ENCODE results near the gene TM9SF1.
"Not testable (repeated sequence)": the region's sequence is repeated elsewhere in the genome, so short reads cannot be mapped to it uniquely, and the experiment has no call there.

The TM9SF1 gene

DNA sequence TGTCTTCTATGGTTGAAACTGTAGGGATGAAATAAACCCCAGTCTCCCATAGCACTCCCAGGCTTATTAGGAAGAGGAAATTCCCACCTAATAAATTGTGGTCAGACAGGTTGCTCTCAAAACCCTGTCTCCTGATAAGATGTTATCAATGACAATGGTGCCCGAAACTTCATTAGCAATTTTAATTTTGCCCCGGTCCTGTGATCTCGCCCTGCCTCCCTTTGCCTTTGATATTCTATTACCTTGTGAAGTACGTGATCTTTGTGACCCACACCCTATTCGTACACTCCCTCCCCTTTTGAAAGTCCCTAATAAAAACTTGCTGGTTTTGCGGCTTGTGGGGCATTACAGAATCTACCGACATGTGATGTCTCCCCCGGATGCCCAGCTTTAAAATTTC lies 7.3 kb upstream of the TM9SF1 start:
- not testable (repeated sequence) for H2AK5ac ChIP-seq (ENCODE audit: low read length); H4K8ac ChIP-seq (ENCODE audit: low read depth, low read length); H2BK5ac ChIP-seq (ENCODE audit: low read length); H3K18ac ChIP-seq (ENCODE audit: low read length); H3K56ac ChIP-seq (ENCODE audit: low read length); H2BK120ac ChIP-seq (ENCODE audit: low read depth, low read length); DNase-seq; H3K36me3 ChIP-seq (ENCODE audit: control insufficient read depth, insufficient read depth, low read length); H3K4me3 ChIP-seq (ENCODE audit: low read length); H3K79me1 ChIP-seq (ENCODE audit: low read length); H3K79me2 ChIP-seq (ENCODE audit: control insufficient read depth, insufficient read depth, low read length); H3K4me2 ChIP-seq (ENCODE audit: low read length); H3K23ac ChIP-seq (ENCODE audit: low read length); H3K27ac ChIP-seq (ENCODE audit: low read depth, low read length); H3K4ac ChIP-seq (ENCODE audit: low read depth, low read length); H3K9ac ChIP-seq (ENCODE audit: low read length); H3K4me1 ChIP-seq (ENCODE audit: control insufficient read depth, low read depth, low read length); H2BK15ac ChIP-seq (replicated peaks; ENCODE audit: low read depth); H4K5ac ChIP-seq (ENCODE audit: low read length); H3K27me3 ChIP-seq (ENCODE audit: insufficient read depth, low read length, poor library complexity)
- WGBS (ENCODE audit: extremely low coverage, insufficient coverage, low lambda C conversion rate): no CpG with 5 or more reads among the region's 8 CpGs

DNA sequence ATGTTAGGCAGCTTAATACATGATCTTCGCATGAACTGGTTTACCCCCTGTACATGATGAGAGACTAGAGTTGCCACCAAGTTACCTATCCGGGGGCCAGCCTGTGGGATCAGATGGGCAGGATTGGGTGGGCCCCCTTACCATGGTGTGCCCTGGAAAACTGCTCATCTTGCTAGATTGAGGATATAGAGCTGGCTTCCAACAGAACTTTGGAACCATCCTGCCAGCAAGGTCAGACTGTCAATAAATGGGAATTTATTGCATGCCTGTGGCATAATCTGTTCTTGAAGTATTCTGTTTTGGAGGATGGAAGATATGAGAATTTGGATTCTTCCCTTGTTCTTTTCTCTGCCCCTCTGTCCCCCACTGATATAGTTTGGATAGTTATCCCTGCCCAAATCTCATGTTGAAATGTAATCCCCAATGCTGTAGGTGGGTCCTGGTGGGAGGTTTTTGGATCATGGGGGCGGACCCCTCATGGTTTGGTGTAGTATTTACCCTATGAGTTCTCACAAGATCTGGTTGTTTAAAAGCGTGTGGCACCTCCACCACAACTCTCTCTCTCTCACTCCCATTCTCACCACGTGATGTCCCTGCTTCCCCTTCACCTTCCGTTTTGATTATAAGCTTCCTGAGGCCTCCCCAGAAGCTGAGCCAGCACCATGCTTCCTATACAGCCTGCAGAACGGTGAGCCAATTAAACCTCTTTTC lies 3.7 kb upstream of the TM9SF1 start:
- no peaks in the 10 kb centered on the region for H3K4me1 ChIP-seq (ENCODE audit: control insufficient read depth, low read depth, low read length)
- no peaks in the 10 kb centered on the region for H3K79me2 ChIP-seq (ENCODE audit: control insufficient read depth, insufficient read depth, low read length)
- no peaks in the 10 kb centered on the region for H3K27me3 ChIP-seq (ENCODE audit: insufficient read depth, low read length, poor library complexity)
- H3K79me1 ChIP-seq (ENCODE audit: low read length): no peaks in the 10 kb centered on the region
- H3K27ac ChIP-seq (ENCODE audit: low read depth, low read length): no peak overlapping the region
- no peak overlapping the region for H2BK120ac ChIP-seq (ENCODE audit: low read depth, low read length)
- H2BK5ac ChIP-seq (ENCODE audit: low read length): no peak overlapping the region
- H3K36me3 ChIP-seq (ENCODE audit: control insufficient read depth, insufficient read depth, low read length): no peaks in the 10 kb centered on the region
- no peak overlapping the region for H3K56ac ChIP-seq (ENCODE audit: low read length)
- no peak for DNase-seq
- H3K23ac ChIP-seq (ENCODE audit: low read length): no peak overlapping the region
- no peak overlapping the region for H2BK15ac ChIP-seq (replicated peaks; ENCODE audit: low read depth)
- no peak overlapping the region for H3K4me2 ChIP-seq (ENCODE audit: low read length)
- H3K4ac ChIP-seq (ENCODE audit: low read depth, low read length): no peak overlapping the region
- H3K4me3 ChIP-seq (ENCODE audit: low read length): no peak overlapping the region
- WGBS (ENCODE audit: extremely low coverage, insufficient coverage, low lambda C conversion rate): no CpG with 5 or more reads among the region's 7 CpGs
- H3K9ac ChIP-seq (ENCODE audit: low read length): no peak overlapping the region
- no peak overlapping the region for H4K8ac ChIP-seq (ENCODE audit: low read depth, low read length)
- no peak overlapping the region for H4K5ac ChIP-seq (ENCODE audit: low read length)
- H2AK5ac ChIP-seq (ENCODE audit: low read length): no peak overlapping the region
- no peak overlapping the region for H3K18ac ChIP-seq (ENCODE audit: low read length)

DNA sequence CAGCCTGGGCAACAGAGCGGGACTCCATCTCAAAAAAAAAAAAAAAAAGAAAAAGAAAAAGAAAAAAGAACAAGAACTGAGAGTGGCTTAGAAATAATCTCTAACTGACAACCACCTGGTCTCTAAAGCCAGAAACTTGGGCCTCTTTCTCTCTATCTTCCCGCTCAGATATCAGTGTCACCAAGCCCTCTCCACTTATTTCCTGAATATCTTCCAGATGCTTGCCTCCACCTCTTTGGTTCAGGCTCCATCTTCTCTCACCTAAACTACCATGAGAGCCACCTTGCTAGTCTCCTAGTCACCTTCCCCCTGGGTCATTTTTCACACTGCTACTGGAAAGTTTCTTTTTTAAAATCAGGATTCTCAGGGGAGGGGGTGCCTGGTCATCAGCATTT lies 1.8 kb upstream of the TM9SF1 start:
- no peak overlapping the region for H3K27ac ChIP-seq (ENCODE audit: low read depth, low read length)
- H3K56ac ChIP-seq (ENCODE audit: low read length): peak overlapping the region; percentile 49
- H4K5ac ChIP-seq (ENCODE audit: low read length): no peak overlapping the region
- H2AK5ac ChIP-seq (ENCODE audit: low read length): no peak overlapping the region
- peaks cover 4% of the 10 kb centered on the region for H3K36me3 ChIP-seq (ENCODE audit: control insufficient read depth, insufficient read depth, low read length)
- H3K4me1 ChIP-seq (ENCODE audit: control insufficient read depth, low read depth, low read length): no peaks in the 10 kb centered on the region
- no peak overlapping the region for H3K23ac ChIP-seq (ENCODE audit: low read length)
- H2BK120ac ChIP-seq (ENCODE audit: low read depth, low read length): no peak overlapping the region
- no peak overlapping the region for H3K9ac ChIP-seq (ENCODE audit: low read length)
- no peaks in the 10 kb centered on the region for H3K27me3 ChIP-seq (ENCODE audit: insufficient read depth, low read length, poor library complexity)
- no peak for DNase-seq
- WGBS (ENCODE audit: extremely low coverage, insufficient coverage, low lambda C conversion rate): no CpG with 5 or more reads among the region's 2 CpGs
- H2BK15ac ChIP-seq (replicated peaks; ENCODE audit: low read depth): no peak overlapping the region
- H4K8ac ChIP-seq (ENCODE audit: low read depth, low read length): no peak overlapping the region
- H3K4me3 ChIP-seq (ENCODE audit: low read length): no peak overlapping the region
- H3K4me2 ChIP-seq (ENCODE audit: low read length): no peak overlapping the region
- no peak overlapping the region for H3K18ac ChIP-seq (ENCODE audit: low read length)
- H3K4ac ChIP-seq (ENCODE audit: low read depth, low read length): no peak overlapping the region
- no peaks in the 10 kb centered on the region for H3K79me1 ChIP-seq (ENCODE audit: low read length)
- H3K79me2 ChIP-seq (ENCODE audit: control insufficient read depth, insufficient read depth, low read length): no peaks in the 10 kb centered on the region
- H2BK5ac ChIP-seq (ENCODE audit: low read length): no peak overlapping the region

DNA sequence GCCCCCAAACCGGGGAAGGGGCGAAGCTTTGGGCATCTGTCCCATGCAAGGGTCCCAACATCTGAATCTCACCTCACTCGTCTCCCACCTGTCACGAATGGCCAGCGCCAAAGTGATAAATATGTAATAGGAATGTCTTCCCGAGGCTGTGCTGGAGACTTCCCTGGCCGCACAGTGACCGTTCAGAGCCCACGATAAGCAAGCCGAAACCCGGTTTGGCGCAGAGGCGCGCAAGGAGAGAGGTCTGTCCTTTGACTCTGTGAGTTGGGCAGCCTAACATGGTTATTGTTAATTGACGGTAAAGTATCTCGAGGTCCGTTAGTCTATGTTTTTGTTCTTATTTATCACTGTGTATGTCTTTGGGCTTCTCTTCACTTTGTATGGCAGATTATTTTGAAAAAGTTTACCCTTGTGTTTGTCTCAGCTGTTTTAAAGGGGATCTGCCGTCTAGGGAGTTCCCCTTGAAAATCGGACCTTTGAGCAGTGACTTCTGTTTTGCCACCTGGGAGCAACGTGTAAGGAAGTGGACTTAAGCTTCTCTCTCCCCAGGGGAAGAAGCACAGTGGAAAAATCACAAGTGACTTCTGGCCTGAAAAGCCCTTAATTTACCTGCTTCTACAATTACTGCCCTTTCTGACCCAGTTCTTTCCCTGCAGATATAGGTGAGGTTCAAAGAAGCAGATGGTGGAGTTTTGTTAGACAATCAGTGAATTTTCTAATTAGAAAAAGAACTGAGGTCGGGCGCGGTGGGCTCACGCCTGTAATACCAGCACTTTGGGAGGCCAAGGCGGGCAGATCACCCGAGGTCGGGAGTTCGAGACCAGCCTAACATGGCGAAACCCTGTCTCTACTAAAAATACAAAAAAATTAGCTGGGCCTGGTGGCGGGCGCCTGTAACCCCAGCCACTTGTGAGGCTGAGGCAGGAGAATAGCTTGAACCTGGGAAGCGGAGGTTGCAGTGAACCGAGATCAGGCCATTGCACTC lies 1.1 kb upstream of the TM9SF1 start:
- DNase-seq: peak; percentile 21
- WGBS (ENCODE audit: extremely low coverage, insufficient coverage, low lambda C conversion rate): no CpG with 5 or more reads among the region's 33 CpGs
- peak overlapping the region; percentile 19 for H3K18ac ChIP-seq (ENCODE audit: low read length)
- peak overlapping the region; percentile 59 for H3K27ac ChIP-seq (ENCODE audit: low read depth, low read length)
- peak overlapping the region; percentile 37 for H3K4me2 ChIP-seq (ENCODE audit: low read length)
- no peaks in the 10 kb centered on the region for H3K4me1 ChIP-seq (ENCODE audit: control insufficient read depth, low read depth, low read length)
- no peaks in the 10 kb centered on the region for H3K79me1 ChIP-seq (ENCODE audit: low read length)
- H3K36me3 ChIP-seq (ENCODE audit: control insufficient read depth, insufficient read depth, low read length): peaks cover 4% of the 10 kb centered on the region
- H4K5ac ChIP-seq (ENCODE audit: low read length): no peak overlapping the region
- H3K79me2 ChIP-seq (ENCODE audit: control insufficient read depth, insufficient read depth, low read length): no peaks in the 10 kb centered on the region
- no peak overlapping the region for H2AK5ac ChIP-seq (ENCODE audit: low read length)
- no peak overlapping the region for H2BK15ac ChIP-seq (replicated peaks; ENCODE audit: low read depth)
- peak overlapping the region; percentile 97 for H3K56ac ChIP-seq (ENCODE audit: low read length)
- H3K27me3 ChIP-seq (ENCODE audit: insufficient read depth, low read length, poor library complexity): no peaks in the 10 kb centered on the region
- H3K4ac ChIP-seq (ENCODE audit: low read depth, low read length): peak overlapping the region; percentile 17
- no peak overlapping the region for H3K23ac ChIP-seq (ENCODE audit: low read length)
- no peak overlapping the region for H2BK120ac ChIP-seq (ENCODE audit: low read depth, low read length)
- no peak overlapping the region for H2BK5ac ChIP-seq (ENCODE audit: low read length)
- peak overlapping the region; percentile 96 for H3K9ac ChIP-seq (ENCODE audit: low read length)
- peak overlapping the region; percentile 79 for H3K4me3 ChIP-seq (ENCODE audit: low read length)
- H4K8ac ChIP-seq (ENCODE audit: low read depth, low read length): no peak overlapping the region

DNA sequence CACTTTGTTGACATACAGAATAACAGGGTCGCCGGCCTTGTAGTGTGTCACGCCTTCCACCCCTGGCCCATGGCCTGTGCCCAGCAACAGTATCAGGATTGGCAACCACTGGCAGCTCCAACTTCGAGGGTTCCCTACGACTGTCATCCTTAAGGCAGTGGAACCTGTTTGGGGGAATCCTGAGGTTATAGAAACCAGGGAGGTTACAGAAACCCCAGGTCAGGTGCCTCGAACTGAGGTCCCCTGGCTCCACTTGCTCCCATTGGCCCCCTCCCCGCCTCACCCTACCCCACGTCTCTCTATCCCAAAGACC lies 412 bp downstream of the TM9SF1 start:
- Histone ChIP-seq H4K8ac (ENCODE audit: low read depth, low read length) (peak overlapping the region; percentile 41), H3K9ac (ENCODE audit: low read length) (peak overlapping the region; percentile 96), H3K4me2 (ENCODE audit: low read length) (peak overlapping the region; percentile 61), H3K27me3 (ENCODE audit: insufficient read depth, low read length, poor library complexity) (no peaks in the 10 kb centered on the region), H2AK5ac (ENCODE audit: low read length) (no peak overlapping the region), H3K79me2 (ENCODE audit: control insufficient read depth, insufficient read depth, low read length) (no peaks in the 10 kb centered on the region), H4K5ac (ENCODE audit: low read length) (no peak overlapping the region), H3K4me1 (ENCODE audit: control insufficient read depth, low read depth, low read length) (no peaks in the 10 kb centered on the region), H3K18ac (ENCODE audit: low read length) (peak overlapping the region; percentile 71), H2BK15ac (replicated peaks; ENCODE audit: low read depth) (no peak overlapping the region), H3K36me3 (ENCODE audit: control insufficient read depth, insufficient read depth, low read length) (peaks cover 4% of the 10 kb centered on the region), H3K56ac (ENCODE audit: low read length) (peak overlapping the region; percentile 97), H3K79me1 (ENCODE audit: low read length) (no peaks in the 10 kb centered on the region), H3K23ac (ENCODE audit: low read length) (no peak overlapping the region), H3K27ac (ENCODE audit: low read depth, low read length) (peak overlapping the region; percentile 92), H2BK120ac (ENCODE audit: low read depth, low read length) (no peak overlapping the region), H3K4me3 (ENCODE audit: low read length) (peak overlapping the region; percentile 64), H2BK5ac (ENCODE audit: low read length) (no peak overlapping the region), H3K4ac (ENCODE audit: low read depth, low read length) (peak overlapping the region; percentile 66)
- no CpG with 5 or more reads among the region's 8 CpGs for WGBS (ENCODE audit: extremely low coverage, insufficient coverage, low lambda C conversion rate)
- DNase-seq: no peak
